Stimulated activated CD8-positive, alpha-beta memory T cell treated with anti-CD3 and anti-CD28 coated beads, Interleukin-7, amount 100 ng/mL, for 4 hours (primary cell): ENCODE data around the gene TEC.

Source experiments
- DNase-seq, 2 donors: peaks; one replicate each; pipeline ENCODE4 v3.0.0-alpha.2; 2020; ENCODE audit warnings: low read depth in 2 of 2

The TEC gene

GRCh38 chr4:48126621-48127020 lies 143.0 kb downstream of the TEC start:
- no peak for DNase-seq

GRCh38 chr4:48124870-48125269 lies 144.8 kb downstream of the TEC start:
- DNase-seq = no peak

- DNase-seq = no peak
Measured at GRCh38 chr4:48122756-48123155, 146.9 kb downstream of the TEC start.

- no peak for DNase-seq
Measured at GRCh38 chr4:48121180-48121579, 148.5 kb downstream of the TEC start.

GRCh38 chr4:48120132-48120531 lies 149.5 kb downstream of the TEC start:
- DNase-seq = no peak

- DNase-seq = no peak
Measured at GRCh38 chr4:48119646-48120045, 150.0 kb downstream of the TEC start.

GRCh38 chr4:48118081-48118480 lies 151.6 kb downstream of the TEC start:
- DNase-seq = no peak

- no peak for DNase-seq
Measured at GRCh38 chr4:48116582-48116981, 153.1 kb downstream of the TEC start.

- DNase-seq = no peak
Measured at GRCh38 chr4:48114412-48114811, 155.2 kb downstream of the TEC start.

GRCh38 chr4:48112017-48112667 lies 157.5 kb downstream of the TEC start:
- DNase-seq = peak in 1 of 2 donors; percentile 15

- DNase-seq = no peak
Measured at GRCh38 chr4:48110452-48110978, 159.1 kb downstream of the TEC start.

- no peak for DNase-seq
Measured at GRCh38 chr4:48109413-48110263, 160.0 kb downstream of the TEC start.

GRCh38 chr4:48108309-48109073 lies 161.1 kb downstream of the TEC start:
- DNase-seq = no peak

GRCh38 chr4:48105230-48105629 lies 164.4 kb downstream of the TEC start:
- DNase-seq = no peak

- DNase-seq = no peak
Measured at GRCh38 chr4:48103483-48104139, 166.0 kb downstream of the TEC start.

- DNase-seq = no peak
Measured at GRCh38 chr4:48102303-48102702, 167.3 kb downstream of the TEC start.

- no peak for DNase-seq
Measured at GRCh38 chr4:48100256-48100655, 169.4 kb downstream of the TEC start.

GRCh38 chr4:48095441-48095840 lies 174.2 kb downstream of the TEC start:
- DNase-seq = no peak

- no peak for DNase-seq
Measured at GRCh38 chr4:48093991-48094416, 175.6 kb downstream of the TEC start.

GRCh38 chr4:48090621-48091020 lies 179.0 kb downstream of the TEC start:
- no peak for DNase-seq

- no peak for DNase-seq
Measured at GRCh38 chr4:48085821-48086589, 183.6 kb downstream of the TEC start.
